HepG2 (cell line): ENCODE measurements around the gene IPP. TPM values are rescaled to one million over a fixed set of nuclear protein-coding genes. Genes with fewer than 3 reads are reported as not detected.

Source experiments
- ATAC-seq: fragments of 200-7000 bp; cut with Tn5 transposase; 3 replicates; pipeline ENCODE4 v1.9.1; 2020; ENCODE audit warnings: mild to moderate bottlenecking, moderate library complexity
- BruUV-seq: library from RNA; stranded (reverse); fragments of 400-500 nt; replicated peaks from 2 replicates; lab custom pipeline; 2021; lab: Mats Ljungman, UMichigan
- CTCF ChIA-PET: fragments of 300-600 bp; formaldehyde crosslinking; extraction: SDS; loops from one replicate; lab custom pipeline; 2021; ENCODE audit warnings: low total read pairs, inconsistent platforms, low intra/inter-chr PET ratio; lab: Yijun Ruan, JAX
- POLR2A ChIA-PET: fragments of 350-600 bp; sonication (Branson Sonifier 250); formaldehyde crosslinking; loops from one replicate; lab custom pipeline; 2020; ENCODE audit warnings: antibody characterized with exemption, inconsistent platforms; lab: Yijun Ruan, JAX
- DNase-seq: peaks from one replicate; pipeline ENCODE4 v3.0.0-alpha.2; 2015; ENCODE audit warnings: low spot score
- FAIRE-seq: peaks from 3 replicates; lab custom pipeline; 2011; peaks lifted over from hg19 to GRCh38; lab: Jason Lieb, UNC
- H2AFZ ChIP-seq: one replicate; pipeline ENCODE4 v1.6.1; 2011; ENCODE audit warnings: low read length, inconsistent platforms
- H3K27ac ChIP-seq: fragments of 300-600 bp; 3 replicates; pipeline ENCODE4 v1.8.0; 2011; ENCODE audit warnings: mixed run types, mild to moderate bottlenecking, mixed read lengths, low read length, inconsistent platforms; ENCODE audit not compliant: insufficient read depth; ENCODE audit errors: extremely low read length
- H3K27me3 ChIP-seq, 2 experiments: fragments of 200-600 bp in 1 of 2; 2 replicates in 1 of 2; 3 replicates in 1 of 2; pipeline versions ENCODE4 v1.6.0 to v1.8.0; 2011; ENCODE audit warnings: low read length in 2 of 2, mild to moderate bottlenecking in 2 of 2, moderate library complexity in 2 of 2, inconsistent platforms in 1 of 2; ENCODE audit not compliant: insufficient read depth in 2 of 2, control insufficient read depth in 1 of 2
- H3K36me3 ChIP-seq, 2 experiments: fragments of 200-600 bp in 1 of 2; replicated peaks in 1 of 2; 2 replicates in 1 of 2; 3 replicates in 1 of 2; pipeline versions ENCODE4 v1.5.1 to v1.8.0; 2011; ENCODE audit warnings: low read length in 2 of 2, inconsistent platforms in 1 of 2; ENCODE audit not compliant: insufficient read depth in 2 of 2, control insufficient read depth in 1 of 2
- H3K4me1 ChIP-seq: 2 replicates; pipeline ENCODE4 v1.5.1; 2012; ENCODE audit warnings: low read length, inconsistent platforms; ENCODE audit not compliant: insufficient read depth
- H3K4me2 ChIP-seq: 2 replicates; pipeline ENCODE4 v1.6.0; 2011; ENCODE audit warnings: low read depth, low read length, inconsistent platforms
- H3K4me3 ChIP-seq, 3 experiments: fragments of 200-600 bp in 1 of 3; sonication (generic), shearing (Covaris generic) in 1 of 3; replicated peaks in 1 of 3; 2 replicates each; pipeline ENCODE4 v1.5.1; 2011 to 2016; ENCODE audit warnings: low read length in 3 of 3, inconsistent platforms in 2 of 3, low read depth in 2 of 3, mild to moderate bottlenecking in 2 of 3, control low read depth in 1 of 3, mixed read lengths in 1 of 3; ENCODE audit not compliant: insufficient read depth in 1 of 3
- H3K79me2 ChIP-seq: one replicate; pipeline ENCODE4 v1.6.1; 2011; ENCODE audit warnings: low read length, inconsistent platforms; ENCODE audit not compliant: insufficient read depth
- H3K9ac ChIP-seq: 2 replicates; pipeline ENCODE4 v1.6.0; 2011; ENCODE audit warnings: mild to moderate bottlenecking, low read depth, low read length, inconsistent platforms; ENCODE audit not compliant: insufficient read depth
- H3K9me3 ChIP-seq: 2 replicates; pipeline ENCODE4 v1.5.1; 2012; ENCODE audit warnings: mild to moderate bottlenecking, low read length
- H4K20me1 ChIP-seq: 2 replicates; pipeline ENCODE4 v1.6.0; 2011; ENCODE audit warnings: inconsistent platforms, mild to moderate bottlenecking, low read length, moderate library complexity; ENCODE audit not compliant: insufficient read depth
- GTF3A ChIP-seq: sonication (generic); formaldehyde crosslinking; conservative IDR thresholded peaks from 2 replicates; pipeline ENCODE4 v1.4.0; 2020; ENCODE audit warnings: mild to moderate bottlenecking, missing genetic modification reagents
- IRF2 ChIP-seq: IDR thresholded peaks from 2 replicates; pipeline ENCODE4 v1.6.1; 2018; ENCODE audit warnings: missing genetic modification reagents, missing compliant biosample characterization
- MLXIP ChIP-seq: sonication (generic); formaldehyde crosslinking; IDR thresholded peaks from 2 replicates; pipeline ENCODE4 v1.9.0; 2021; ENCODE audit warnings: missing genetic modification reagents, borderline replicate concordance
- NCOR1 ChIP-seq: fragments of 200-600 bp; sonication (generic); IDR thresholded peaks from 2 replicates; pipeline ENCODE4 v1.7.0; 2017; ENCODE audit warnings: antibody characterized with exemption, low read length, borderline replicate concordance
- SAP130 ChIP-seq: IDR thresholded peaks from 2 replicates; pipeline ENCODE4 v1.6.1; 2016; ENCODE audit warnings: low read depth
- SIN3B ChIP-seq: fragments of 150-350 bp; IDR thresholded peaks from 2 replicates; pipeline ENCODE4 v1.6.1; 2014; ENCODE audit warnings: low read length
- SNAPC4 ChIP-seq: sonication (generic); formaldehyde crosslinking; IDR thresholded peaks from 2 replicates; pipeline ENCODE4 v1.4.0; 2020; ENCODE audit warnings: mild to moderate bottlenecking, missing genetic modification reagents
- ZFP91 ChIP-seq: sonication (generic); formaldehyde crosslinking; IDR thresholded peaks from 2 replicates; pipeline ENCODE4 v1.9.0; 2022; ENCODE audit warnings: missing genetic modification reagents, mild to moderate bottlenecking, borderline replicate concordance
- ZNF282 ChIP-seq: fragments of 450-650 bp; IDR thresholded peaks from 2 replicates; pipeline ENCODE4 v1.6.1; 2018; ENCODE audit not compliant: partially characterized antibody
- ZNF33A ChIP-seq: sonication (generic); formaldehyde crosslinking; IDR thresholded peaks from 2 replicates; pipeline ENCODE4 v1.5.1; 2020; ENCODE audit warnings: missing genetic modification reagents, mild to moderate bottlenecking, moderate library complexity, borderline replicate concordance
- ZNF512 ChIP-seq: sonication (generic); formaldehyde crosslinking; IDR thresholded peaks from 2 replicates; pipeline ENCODE4 v1.4.0; 2020; ENCODE audit warnings: mild to moderate bottlenecking, missing genetic modification reagents
- ZNF564 ChIP-seq: sonication (generic); formaldehyde crosslinking; IDR thresholded peaks from 2 replicates; pipeline ENCODE4 v1.8.1; 2023; ENCODE audit warnings: mild to moderate bottlenecking, missing genetic modification reagents
- ZSCAN22 ChIP-seq: sonication (generic); formaldehyde crosslinking; IDR thresholded peaks from 2 replicates; pipeline ENCODE4 v1.4.0; 2020; ENCODE audit warnings: mild to moderate bottlenecking, missing genetic modification reagents
- WGBS: methylation state at CpG from one replicate; pipeline ENCODE4 v1.1.6; 2017; ENCODE audit warnings: low lambda C conversion rate; 5-methylcytosine and 5-hydroxymethylcytosine counted together
- in situ Hi-C: cut with HindIII; loops from 2 replicates; pipeline ENCODE4 v1.10.0; 2017; ENCODE audit warnings: low pct_unique_long_range_greater_than_20kb; ENCODE audit not compliant: extremely low pct_ligation_motif_present
- intact Hi-C: fragments of 100-400 bp; cut with micrococcal nuclease; formaldehyde crosslinking; loops from one replicate; pipeline ENCODE4 v1.10.0; 2022; ENCODE audit not compliant: unreplicated experiment
- polyA plus RNA-seq, 8 experiments: library from polyadenylated mRNA; depleted of rRNA in 3 of 8; stranded (reverse) in 7 of 8; unstranded in 1 of 8; fragments of >200 nt; fragmentation: Illumina TruSeq in 4 of 8; extraction: Trizol in 4 of 8; gene quantifications; 2 replicates each; pipeline versions ENCODE4 v1.2.1 to v1.2.3, GENCODE V29; 2011 to 2016; ENCODE audit warnings: low read depth in 4 of 8, missing spikeins in 1 of 8, mixed read lengths in 1 of 8; ENCODE audit not compliant: insufficient read depth in 1 of 8
- total RNA-seq, 5 experiments: library from RNA; depleted of rRNA; stranded (reverse); fragments of >200 nt; fragmentation: Illumina TruSeq; extraction: Trizol; gene quantifications; 2 replicates each; pipeline ENCODE4 v1.2.3, GENCODE V29; 2016; ENCODE audit warnings: low read depth in 1 of 5

IPP gene
- total and polyA plus RNA-seq, 2 of the 13 experiments (the other 11 are each of a cell fraction or from before 2014, with no cell fraction given): 3.0 to 9.7 TPM

- H3K36me3 ChIP-seq: no peaks in the 10 kb centered on the region
- ChIA-PET CTCF (no interaction called here), POLR2A (no interaction called here)
- H2AFZ ChIP-seq: no peak overlapping the region
- intact Hi-C loops (loop anchor here (5.0 kb wide), 1 partner anchor 35 kb away; no protein-coding TSS in a partner anchor), in situ Hi-C loops (no loop called here)
- no peak for FAIRE-seq
- no peaks in the 10 kb centered on the region for H3K79me2 ChIP-seq
- peaks cover 11% of the 10 kb centered on the region for H3K4me1 ChIP-seq
- no peaks in the 10 kb centered on the region for H4K20me1 ChIP-seq
- no peak overlapping the region for H3K27ac ChIP-seq
- H3K27me3 ChIP-seq: no peaks in the 10 kb centered on the region; a peak in 1 of 5 replicates
- DNase-seq: no peak
- no peak overlapping the region for H3K4me3 ChIP-seq
- no peaks in the 10 kb centered on the region for H3K9me3 ChIP-seq
- no peak overlapping the region for H3K4me2 ChIP-seq
- 74% methylated on average over 4 of the region's 4 CpGs for WGBS
- H3K9ac ChIP-seq: no peak overlapping the region
- ATAC-seq: no peak
- BruUV-seq: no TSS peak
- no peak for TF ChIP-seq MLXIP (CRISPR knock-in tag)
- TF ChIP-seq SAP130: no peak
- TF ChIP-seq SIN3B: no peak
- no peak for TF ChIP-seq ZNF282
- TF ChIP-seq GTF3A (CRISPR knock-in tag): no peak
- no peak for TF ChIP-seq IRF2 (CRISPR knock-in tag)
- TF ChIP-seq NCOR1: no peak
- TF ChIP-seq ZNF33A (CRISPR knock-in tag): no peak
- TF ChIP-seq ZNF512 (CRISPR knock-in tag): no peak
- no peak for TF ChIP-seq ZFP91 (CRISPR knock-in tag)
- TF ChIP-seq ZNF564: no peak
- TF ChIP-seq ZSCAN22 (CRISPR knock-in tag): no peak
- no peak for TF ChIP-seq SNAPC4 (CRISPR knock-in tag)
Observed at GRCh38 chr1:45792744-45793143, 42.3 kb upstream of the IPP start.
